Measurements from ENCODE around the gene METTL3. TPM values are rescaled to one million over a fixed set of nuclear protein-coding genes. Genes with fewer than 3 reads are reported as not detected.

Gene METTL3
- total and polyA plus RNA-seq, 2 of the 13 experiments (the other 11 are each of a cell fraction or from before 2014, with no cell fraction given) = 123 to 130 TPM

DNA sequence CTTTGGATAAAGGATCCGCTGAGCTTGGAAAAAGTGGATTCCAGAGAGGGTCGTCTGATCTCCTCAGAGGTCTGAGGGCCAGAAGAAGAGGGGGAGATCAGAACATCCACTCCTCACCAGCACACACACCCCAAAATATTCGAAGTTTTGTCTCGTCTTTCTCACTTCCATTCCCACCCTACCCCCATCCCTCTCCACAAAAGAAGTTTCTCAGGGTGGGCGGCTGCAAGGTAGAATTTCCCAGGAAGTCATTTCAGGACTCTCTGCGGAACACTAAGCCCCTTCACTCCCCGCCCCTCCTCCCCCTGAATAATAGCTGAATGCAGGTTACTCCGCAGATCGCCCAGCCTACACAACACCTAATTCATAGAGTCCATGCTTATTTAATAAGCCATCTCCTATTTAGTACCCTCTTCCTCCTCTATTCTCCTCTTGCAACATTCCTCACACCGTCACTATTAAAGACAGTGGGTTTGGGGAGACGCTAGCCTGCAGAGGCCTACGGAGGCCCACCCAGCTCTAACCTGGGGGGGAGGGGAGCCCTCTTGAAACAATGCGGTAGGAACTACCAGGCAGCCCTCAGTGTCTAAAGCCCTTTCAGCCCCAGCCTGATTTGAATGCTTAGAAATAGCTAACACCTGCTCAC lies 15.7 kb upstream of the METTL3 start (continued):
- TF ChIP-seq ZNF333 (CRISPR knock-in tag; IDR thresholded peaks at IDR 0.05; ENCODE audit: borderline replicate concordance) (no peak), ZNF766 (CRISPR knock-in tag; IDR thresholded peaks at IDR 0.05; ENCODE audit: borderline replicate concordance) (peak; percentile 10; the same call in 1 of the 2 replicates), ZNF337 (CRISPR knock-in tag; IDR thresholded peaks at IDR 0.05; ENCODE audit: borderline replicate concordance, low read depth) (0 out of 2 replicates have a peak, but pooled peaks have one; percentile 30), ZFY (CRISPR knock-in tag; IDR thresholded peaks at IDR 0.05) (peak; percentile 77), ZFX (CRISPR knock-in tag; IDR thresholded peaks at IDR 0.05; ENCODE audit: low read depth) (peak; percentile 95), NONO (IDR thresholded peaks at IDR 0.05) (no peak), NONO (CRISPR knock-in tag; conservative IDR thresholded peaks at IDR 0.05) (no peak), SMYD3 (CRISPR knock-in tag; IDR thresholded peaks at IDR 0.05) (no peak), FLYWCH1 (CRISPR knock-in tag; IDR thresholded peaks at IDR 0.05) (no peak), TEAD3 (CRISPR knock-in tag; optimal IDR thresholded peaks at IDR 0.05; ENCODE audit: borderline replicate concordance) (no peak), KLF6 (CRISPR knock-in tag; IDR thresholded peaks at IDR 0.05) (no peak), ZNF598 (CRISPR knock-in tag; IDR thresholded peaks at IDR 0.05; ENCODE audit: borderline replicate concordance) (no peak), ZNF253 (CRISPR knock-in tag; IDR thresholded peaks at IDR 0.05; ENCODE audit: borderline replicate concordance) (no peak), DMAP1 (CRISPR knock-in tag; IDR thresholded peaks at IDR 0.05) (no peak), WIZ (CRISPR knock-in tag; IDR thresholded peaks at IDR 0.05) (no peak), MED8 (CRISPR knock-in tag; IDR thresholded peaks at IDR 0.05; ENCODE audit: insufficient replicate concordance) (no peak), CBX2 (IDR thresholded peaks at IDR 0.05; ENCODE audit: low read depth, low read length) (no peak), CBX2 (CRISPR knock-in tag; IDR thresholded peaks at IDR 0.05; ENCODE audit: low read depth) (no peak), EHMT2 (IDR thresholded peaks at IDR 0.05; ENCODE audit: borderline replicate concordance, low read depth, low read length) (no peak), ZNF83 (CRISPR knock-in tag; IDR thresholded peaks at IDR 0.05; ENCODE audit: borderline replicate concordance) (no peak), GABPA (IDR thresholded peaks at IDR 0.05; ENCODE audit: low read depth, low read length) (no peak), GABPA (CRISPR knock-in tag; IDR thresholded peaks at IDR 0.05; ENCODE audit: low read depth) (no peak), ZNF792 (CRISPR knock-in tag; IDR thresholded peaks at IDR 0.05) (peak; percentile 47; the same call in 1 of the 2 replicates), ZNF768 (CRISPR knock-in tag; IDR thresholded peaks at IDR 0.05) (no peak), SKI (IDR thresholded peaks at IDR 0.05; ENCODE audit: partially characterized antibody) (no peak)
- TF ChIP-seq, protein P1, sequence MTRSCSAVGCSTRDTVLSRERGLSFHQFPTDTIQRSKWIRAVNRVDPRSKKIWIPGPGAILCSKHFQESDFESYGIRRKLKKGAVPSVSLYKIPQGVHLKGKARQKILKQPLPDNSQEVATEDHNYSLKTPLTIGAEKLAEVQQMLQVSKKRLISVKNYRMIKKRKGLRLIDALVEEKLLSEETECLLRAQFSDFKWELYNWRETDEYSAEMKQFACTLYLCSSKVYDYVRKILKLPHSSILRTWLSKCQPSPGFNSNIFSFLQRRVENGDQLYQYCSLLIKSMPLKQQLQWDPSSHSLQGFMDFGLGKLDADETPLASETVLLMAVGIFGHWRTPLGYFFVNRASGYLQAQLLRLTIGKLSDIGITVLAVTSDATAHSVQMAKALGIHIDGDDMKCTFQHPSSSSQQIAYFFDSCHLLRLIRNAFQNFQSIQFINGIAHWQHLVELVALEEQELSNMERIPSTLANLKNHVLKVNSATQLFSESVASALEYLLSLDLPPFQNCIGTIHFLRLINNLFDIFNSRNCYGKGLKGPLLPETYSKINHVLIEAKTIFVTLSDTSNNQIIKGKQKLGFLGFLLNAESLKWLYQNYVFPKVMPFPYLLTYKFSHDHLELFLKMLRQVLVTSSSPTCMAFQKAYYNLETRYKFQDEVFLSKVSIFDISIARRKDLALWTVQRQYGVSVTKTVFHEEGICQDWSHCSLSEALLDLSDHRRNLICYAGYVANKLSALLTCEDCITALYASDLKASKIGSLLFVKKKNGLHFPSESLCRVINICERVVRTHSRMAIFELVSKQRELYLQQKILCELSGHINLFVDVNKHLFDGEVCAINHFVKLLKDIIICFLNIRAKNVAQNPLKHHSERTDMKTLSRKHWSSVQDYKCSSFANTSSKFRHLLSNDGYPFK (CRISPR knock-in tag; IDR thresholded peaks at IDR 0.05; ENCODE audit: borderline replicate concordance) = no peak
- TF ChIP-seq, protein P2, sequence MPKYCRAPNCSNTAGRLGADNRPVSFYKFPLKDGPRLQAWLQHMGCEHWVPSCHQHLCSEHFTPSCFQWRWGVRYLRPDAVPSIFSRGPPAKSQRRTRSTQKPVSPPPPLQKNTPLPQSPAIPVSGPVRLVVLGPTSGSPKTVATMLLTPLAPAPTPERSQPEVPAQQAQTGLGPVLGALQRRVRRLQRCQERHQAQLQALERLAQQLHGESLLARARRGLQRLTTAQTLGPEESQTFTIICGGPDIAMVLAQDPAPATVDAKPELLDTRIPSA (CRISPR knock-in tag; IDR thresholded peaks at IDR 0.05; ENCODE audit: borderline replicate concordance) = no peak
- TF ChIP-seq, protein P3, sequence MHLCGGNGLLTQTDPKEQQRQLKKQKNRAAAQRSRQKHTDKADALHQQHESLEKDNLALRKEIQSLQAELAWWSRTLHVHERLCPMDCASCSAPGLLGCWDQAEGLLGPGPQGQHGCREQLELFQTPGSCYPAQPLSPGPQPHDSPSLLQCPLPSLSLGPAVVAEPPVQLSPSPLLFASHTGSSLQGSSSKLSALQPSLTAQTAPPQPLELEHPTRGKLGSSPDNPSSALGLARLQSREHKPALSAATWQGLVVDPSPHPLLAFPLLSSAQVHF (CRISPR knock-in tag; IDR thresholded peaks at IDR 0.05) = no peak
